K562 (cell line): Measurements from ENCODE around the gene ERH. TPM values are rescaled to one million over a fixed set of nuclear protein-coding genes. Genes with fewer than 3 reads are reported as not detected.

ENCODE experiments used
- ARHGAP35 ChIP-seq: fragments of 450-650 bp; IDR thresholded peaks from 2 replicates; pipeline ENCODE4 v1.6.1; 2018; ENCODE audit not compliant: partially characterized antibody
- CBFA2T2 ChIP-seq: fragments of 450-650 bp; conservative IDR thresholded peaks from 2 replicates; pipeline ENCODE4 v1.6.1; 2017; ENCODE audit warnings: mild to moderate bottlenecking
- CXXC5 ChIP-seq: fragments of 250-450 bp; sonication (Bioruptor Pico); IDR thresholded peaks from 2 replicates; pipeline ENCODE4 v1.8.0; 2022; ENCODE audit warnings: inconsistent platforms, mild to moderate bottlenecking, moderate library complexity
- DIDO1 ChIP-seq: fragments of 450-650 bp; IDR thresholded peaks from 2 replicates; pipeline ENCODE4 v1.6.1; 2016; ENCODE audit warnings: low read depth, missing biosample characterization, missing genetic modification characterization
- FOXJ3 ChIP-seq: sonication (generic); formaldehyde crosslinking; IDR thresholded peaks from 2 replicates; pipeline ENCODE4 v1.4.0; 2020; ENCODE audit warnings: mild to moderate bottlenecking, missing genetic modification reagents
- MAZ ChIP-seq, 2 experiments: fragments of 450-650 bp in 1 of 2; sonication (generic) in 1 of 2; formaldehyde crosslinking; IDR thresholded peaks in 1 of 2; conservative IDR thresholded peaks in 1 of 2; 2 replicates each; pipeline versions ENCODE4 v1.4.0 to v1.5.0; 2020; ENCODE audit warnings: mild to moderate bottlenecking in 1 of 2, missing genetic modification reagents in 1 of 2
- MTF1 ChIP-seq: fragments of 250-450 bp; sonication (Bioruptor Pico); IDR thresholded peaks from 2 replicates; pipeline ENCODE4 v1.9.0; 2021; ENCODE audit warnings: moderate library complexity, mild to moderate bottlenecking, inconsistent platforms, borderline replicate concordance
- MYBL2 ChIP-seq, 2 experiments: fragments of 450-650 bp in 1 of 2; sonication (generic) in 1 of 2; formaldehyde crosslinking in 1 of 2; IDR thresholded peaks; 2 replicates each; pipeline versions ENCODE4 v1.6.1 to v1.8.1; 2017 to 2022; ENCODE audit warnings: borderline replicate concordance in 1 of 2, inconsistent platforms in 1 of 2, low read depth in 1 of 2, mild to moderate bottlenecking in 1 of 2, missing genetic modification reagents in 1 of 2, moderate library complexity in 1 of 2
- NCOA1 ChIP-seq: fragments of 450-650 bp; IDR thresholded peaks from 2 replicates; pipeline ENCODE4 v1.6.1; 2016; ENCODE audit warnings: low read depth
- SIN3B ChIP-seq: fragments of 450-650 bp; IDR thresholded peaks from 2 replicates; pipeline ENCODE4 v1.6.1; 2017; ENCODE audit warnings: low read depth, mild to moderate bottlenecking, moderate library complexity
- SRSF9 ChIP-seq: fragments of 200-400 bp; formaldehyde crosslinking; IDR thresholded peaks from 2 replicates; pipeline ENCODE4 v1.6.1; 2017; ENCODE audit warnings: low read depth, low read length, borderline replicate concordance
- TGIF2 ChIP-seq: sonication (generic); formaldehyde crosslinking; IDR thresholded peaks from 2 replicates; pipeline ENCODE4 v1.8.1; 2022; ENCODE audit warnings: mild to moderate bottlenecking, missing genetic modification reagents, moderate library complexity
- TSC22D4 ChIP-seq: fragments of 450-650 bp; IDR thresholded peaks from 2 replicates; pipeline ENCODE4 v1.6.1; 2016; ENCODE audit warnings: missing genetic modification characterization, missing biosample characterization, control low read depth
- XRCC3 ChIP-seq: fragments of 450-650 bp; IDR thresholded peaks from 2 replicates; pipeline ENCODE4 v1.6.1; 2017; ENCODE audit warnings: mild to moderate bottlenecking, moderate library complexity
- XRCC5 ChIP-seq: fragments of 200-400 bp; formaldehyde crosslinking; IDR thresholded peaks from 2 replicates; pipeline ENCODE4 v1.6.1; 2017; ENCODE audit warnings: low read depth, mild to moderate bottlenecking, low read length
- YY1 ChIP-seq, 3 experiments: IDR thresholded peaks; 2 replicates each; pipeline ENCODE4 v1.6.1; 2011; ENCODE audit warnings: low read length in 2 of 3, mild to moderate bottlenecking in 2 of 3, moderate library complexity in 2 of 3, borderline replicate concordance in 1 of 3, control low read depth in 1 of 3, low read depth in 1 of 3; ENCODE audit not compliant: insufficient read depth in 3 of 3, insufficient replicate concordance in 2 of 3, control insufficient read depth in 1 of 3, insufficient read length in 1 of 3; ENCODE audit errors: extremely low read depth in 1 of 3
- ZC3H4 ChIP-seq: sonication (generic); formaldehyde crosslinking; IDR thresholded peaks from 2 replicates; pipeline ENCODE4 v1.9.0; 2021; ENCODE audit warnings: missing genetic modification reagents, borderline replicate concordance
- ZNF212 ChIP-seq: fragments of 450-650 bp; formaldehyde crosslinking; IDR thresholded peaks from 2 replicates; pipeline ENCODE4 v1.4.0; 2020; ENCODE audit warnings: mild to moderate bottlenecking
- ZNF217 ChIP-seq: sonication (generic); formaldehyde crosslinking; IDR thresholded peaks from 2 replicates; pipeline ENCODE4 v1.8.0; 2022; ENCODE audit warnings: mild to moderate bottlenecking, missing genetic modification reagents
- ZNF408 ChIP-seq: fragments of 250-450 bp; sonication (Bioruptor Pico); IDR thresholded peaks from 2 replicates; pipeline ENCODE4 v1.4.0; 2020; ENCODE audit warnings: low read depth, mild to moderate bottlenecking, moderate library complexity
- ZNF644 ChIP-seq: fragments of 200-800 bp; sonication (Bioruptor generic); IDR thresholded peaks from 2 replicates; pipeline ENCODE4 v1.6.1; 2016; ENCODE audit warnings: low read depth, missing genetic modification characterization, missing compliant biosample characterization
- ZNF778 ChIP-seq: fragments of 450-650 bp; formaldehyde crosslinking; IDR thresholded peaks from 2 replicates; pipeline ENCODE4 v1.4.0; 2020; ENCODE audit warnings: mild to moderate bottlenecking, moderate library complexity
- polyA plus RNA-seq, 8 experiments: library from polyadenylated mRNA; depleted of rRNA in 4 of 8; stranded (reverse) in 5 of 8; unstranded in 3 of 8; fragments of >200 nt; fragmentation: Nextera tagmentation in 2 of 8; fragmentation: Illumina TruSeq in 1 of 8; extraction: Ambion mirVana in 2 of 8; extraction: Trizol in 1 of 8; gene quantifications; 2 replicates each; pipeline versions ENCODE4 v1.2.1 to v1.2.3, GENCODE V29; 2011 to 2014; ENCODE audit warnings: inconsistent platforms in 1 of 8, missing spikeins in 1 of 8
- total RNA-seq, 7 experiments: library from RNA; depleted of rRNA in 6 of 7; stranded (reverse); fragments of >200 nt in 6 of 7; fragmentation: Illumina TruSeq in 2 of 7; extraction: Trizol in 2 of 7; gene quantifications; 2 replicates each; pipeline versions ENCODE4 v1.2.1 to v1.2.3, GENCODE V29; 2011 to 2021; ENCODE audit warnings: low replicate concordance in 1 of 7
- TF ChIP-seq, protein P1 (sequence below): fragments of 250-450 bp; sonication (Bioruptor Pico); IDR thresholded peaks from 2 replicates; pipeline ENCODE4 v1.9.0; 2021; ENCODE audit warnings: mild to moderate bottlenecking, inconsistent platforms
- TF ChIP-seq, protein P2 (sequence below), 3 experiments: fragments of 200-800 bp in 1 of 3; sonication (Bioruptor generic) in 1 of 3; sonication (generic) in 1 of 3; formaldehyde crosslinking in 1 of 3; IDR thresholded peaks; 2 replicates each; pipeline versions ENCODE4 v1.6.1 to v1.8.0; 2016 to 2022; ENCODE audit warnings: mild to moderate bottlenecking in 2 of 3, missing compliant biosample characterization in 2 of 3, missing genetic modification characterization in 2 of 3, missing genetic modification reagents in 1 of 3

ERH gene
- total and polyA plus RNA-seq, 9 of the 15 experiments (the other 6 are each of a cell fraction or from before 2014, with no cell fraction given) = 78.2 to 474 (median 250) TPM

DNA sequence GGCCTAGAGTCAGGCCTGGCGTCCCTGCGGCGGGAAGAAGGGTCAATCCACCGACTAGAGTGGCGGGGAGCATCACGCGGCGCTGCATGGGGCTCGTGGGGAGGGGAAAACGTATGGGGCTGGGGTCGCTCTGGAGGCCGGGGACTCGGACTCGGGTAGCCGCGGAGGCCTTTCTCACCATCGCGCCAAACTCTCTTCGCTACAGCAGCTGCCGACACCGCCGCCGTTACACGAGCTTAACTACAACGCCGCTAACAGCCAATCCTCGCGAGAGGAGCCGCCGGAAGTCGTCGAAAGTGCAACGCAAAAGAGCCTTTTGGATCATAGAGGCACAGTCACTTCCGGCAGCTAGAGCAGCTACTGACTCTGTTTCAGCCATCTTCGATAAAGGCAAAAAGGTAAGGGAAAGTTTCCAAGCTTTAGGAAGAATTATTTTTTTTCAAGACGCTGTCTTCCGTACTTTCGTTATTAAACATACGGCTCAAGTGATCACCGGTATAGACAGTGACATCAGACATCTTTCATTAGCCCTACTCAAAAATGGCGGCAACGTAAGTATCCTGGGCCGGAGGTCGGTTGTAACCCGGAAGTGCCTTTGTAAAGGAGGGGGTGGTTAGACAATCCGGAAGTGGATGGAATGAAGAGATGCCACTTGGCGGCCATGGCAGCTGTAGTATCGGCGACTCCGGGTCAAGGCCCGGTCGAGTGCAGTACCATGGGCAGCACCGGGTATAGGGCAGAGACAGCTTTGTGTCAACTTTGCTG lies at the start of gene ERH, which contains the start of gene SLC39A9 (continued):
- peak; percentile 31 to 42; a peak in 1 of 4 replicates for TF ChIP-seq MAZ (CRISPR knock-in tag; conservative IDR thresholded peaks at IDR 0.05 in 1 of 2, IDR thresholded peaks at IDR 0.05 in 1 of 2)
- no peak for TF ChIP-seq FOXJ3
- TF ChIP-seq, protein P1, sequence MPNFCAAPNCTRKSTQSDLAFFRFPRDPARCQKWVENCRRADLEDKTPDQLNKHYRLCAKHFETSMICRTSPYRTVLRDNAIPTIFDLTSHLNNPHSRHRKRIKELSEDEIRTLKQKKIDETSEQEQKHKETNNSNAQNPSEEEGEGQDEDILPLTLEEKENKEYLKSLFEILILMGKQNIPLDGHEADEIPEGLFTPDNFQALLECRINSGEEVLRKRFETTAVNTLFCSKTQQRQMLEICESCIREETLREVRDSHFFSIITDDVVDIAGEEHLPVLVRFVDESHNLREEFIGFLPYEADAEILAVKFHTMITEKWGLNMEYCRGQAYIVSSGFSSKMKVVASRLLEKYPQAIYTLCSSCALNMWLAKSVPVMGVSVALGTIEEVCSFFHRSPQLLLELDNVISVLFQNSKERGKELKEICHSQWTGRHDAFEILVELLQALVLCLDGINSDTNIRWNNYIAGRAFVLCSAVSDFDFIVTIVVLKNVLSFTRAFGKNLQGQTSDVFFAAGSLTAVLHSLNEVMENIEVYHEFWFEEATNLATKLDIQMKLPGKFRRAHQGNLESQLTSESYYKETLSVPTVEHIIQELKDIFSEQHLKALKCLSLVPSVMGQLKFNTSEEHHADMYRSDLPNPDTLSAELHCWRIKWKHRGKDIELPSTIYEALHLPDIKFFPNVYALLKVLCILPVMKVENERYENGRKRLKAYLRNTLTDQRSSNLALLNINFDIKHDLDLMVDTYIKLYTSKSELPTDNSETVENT (CRISPR knock-in tag) = 0 out of 2 replicates have a peak, but pooled peaks have one; percentile 22
- TF ChIP-seq SRSF9 = no peak
- peak; percentile 90; the same call in 1 of the 2 replicates for TF ChIP-seq NCOA1
- peak; percentile 93 for TF ChIP-seq ZNF644 (tag)
- no peak for TF ChIP-seq ZNF408 (CRISPR knock-in tag)
- no peak for TF ChIP-seq ARHGAP35
- TF ChIP-seq ZNF778 (CRISPR knock-in tag) = no peak
- TF ChIP-seq DIDO1 (tag) = peak; percentile 93
- peak; percentile 83 for TF ChIP-seq CXXC5 (CRISPR knock-in tag)
- 0 out of 2 replicates have a peak, but pooled peaks have one; percentile 3 for TF ChIP-seq ZNF212 (CRISPR knock-in tag)
- TF ChIP-seq MYBL2 (IDR thresholded peaks at IDR 0.05; ENCODE audit: low read depth) = peak; percentile 92
- TF ChIP-seq MYBL2 (CRISPR knock-in tag; IDR thresholded peaks at IDR 0.05; ENCODE audit: borderline replicate concordance) = no peak
- no peak for TF ChIP-seq ZC3H4 (CRISPR knock-in tag)
- no peak for TF ChIP-seq XRCC5
- no peak for TF ChIP-seq CBFA2T2
- no peak for TF ChIP-seq ZNF217 (CRISPR knock-in tag)
- no peak for TF ChIP-seq TGIF2 (CRISPR knock-in tag)
- TF ChIP-seq MTF1 = no peak
- TF ChIP-seq TSC22D4 (tag) = no peak
- TF ChIP-seq YY1 (IDR thresholded peaks at IDR 0.05; ENCODE audit: borderline replicate concordance in 1 of 3, control insufficient read depth in 1 of 3, extremely low read depth in 1 of 3, insufficient read depth in 3 of 3, insufficient read length in 1 of 3, insufficient replicate concordance in 2 of 3, low read depth in 1 of 3, low read length in 2 of 3) = peak; percentile 70 to 93 (median 91)
- TF ChIP-seq XRCC3 = no peak
- peak; percentile 64 for TF ChIP-seq SIN3B
- TF ChIP-seq, protein P2, sequence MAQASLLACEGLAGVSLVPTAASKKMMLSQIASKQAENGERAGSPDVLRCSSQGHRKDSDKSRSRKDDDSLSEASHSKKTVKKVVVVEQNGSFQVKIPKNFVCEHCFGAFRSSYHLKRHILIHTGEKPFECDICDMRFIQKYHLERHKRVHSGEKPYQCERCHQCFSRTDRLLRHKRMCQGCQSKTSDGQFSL (CRISPR knock-in tag; IDR thresholded peaks at IDR 0.05) = no peak
- TF ChIP-seq, protein P2 (tag; IDR thresholded peaks at IDR 0.05) = 0 out of 4 replicates have a peak, but pooled peaks of 1 of the 2 experiments have one; percentile 32
